ENCODE results near the gene GNL2.
A peak's percentile ranks its signal among the peaks of the same experiment; 100 is the strongest.
"Not testable (repeated sequence)": the region's sequence is repeated elsewhere in the genome, so short reads cannot be mapped to it uniquely, and the experiment has no call there.

Gene GNL2

DNA sequence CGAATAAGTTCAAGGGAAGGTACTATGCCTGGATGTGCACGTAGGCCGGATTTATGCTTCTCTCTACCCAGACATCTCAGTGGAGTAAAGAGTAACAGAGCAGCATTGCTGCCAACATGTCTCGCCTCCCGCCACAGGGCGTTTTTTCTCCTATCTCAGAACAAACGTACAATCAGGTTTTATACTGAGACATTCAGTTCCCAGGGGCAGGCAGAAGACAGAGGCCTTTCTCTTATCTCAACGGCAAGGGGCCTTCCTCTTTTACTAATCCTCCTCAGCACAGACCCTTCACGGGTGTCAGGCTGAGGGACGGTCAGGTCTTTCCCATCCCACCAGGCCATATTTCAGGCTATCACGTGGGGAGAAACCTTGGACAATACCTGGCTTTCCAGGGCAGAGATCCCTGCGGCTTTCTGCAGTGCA is 35.8 kb downstream of the GNL2 start:
- peak; percentile 23; the same call in 1 of the 2 replicates for TF ChIP-seq SPI1 (IDR thresholded peaks at IDR 0.05; ENCODE audit: borderline replicate concordance, low read depth)

DNA sequence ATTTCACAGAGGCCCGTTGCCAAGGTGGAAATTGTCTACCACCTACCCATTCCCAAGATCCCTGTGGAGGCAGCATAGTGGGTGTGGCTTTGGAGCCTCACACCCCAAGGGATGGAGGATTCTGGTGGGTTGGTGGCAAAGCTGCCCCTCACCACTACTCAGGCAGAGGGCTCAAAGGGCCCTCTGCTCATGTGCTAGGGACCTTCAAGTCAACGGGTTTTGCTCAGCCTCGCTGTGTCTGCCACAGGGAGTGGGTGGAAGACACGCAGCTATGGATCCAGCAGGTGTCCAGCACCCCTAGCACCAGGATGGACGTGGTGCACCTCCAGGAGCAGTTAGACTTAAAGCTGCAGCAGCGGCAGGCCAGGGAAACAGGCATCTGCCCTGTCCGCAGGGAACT is 36.7 kb downstream of the GNL2 start:
- no peak for TF ChIP-seq GABPA (IDR thresholded peaks at IDR 0.05; ENCODE audit: low read depth)
- TF ChIP-seq SPI1 (IDR thresholded peaks at IDR 0.05; ENCODE audit: borderline replicate concordance, low read depth) = no peak
- TF ChIP-seq, protein P1, sequence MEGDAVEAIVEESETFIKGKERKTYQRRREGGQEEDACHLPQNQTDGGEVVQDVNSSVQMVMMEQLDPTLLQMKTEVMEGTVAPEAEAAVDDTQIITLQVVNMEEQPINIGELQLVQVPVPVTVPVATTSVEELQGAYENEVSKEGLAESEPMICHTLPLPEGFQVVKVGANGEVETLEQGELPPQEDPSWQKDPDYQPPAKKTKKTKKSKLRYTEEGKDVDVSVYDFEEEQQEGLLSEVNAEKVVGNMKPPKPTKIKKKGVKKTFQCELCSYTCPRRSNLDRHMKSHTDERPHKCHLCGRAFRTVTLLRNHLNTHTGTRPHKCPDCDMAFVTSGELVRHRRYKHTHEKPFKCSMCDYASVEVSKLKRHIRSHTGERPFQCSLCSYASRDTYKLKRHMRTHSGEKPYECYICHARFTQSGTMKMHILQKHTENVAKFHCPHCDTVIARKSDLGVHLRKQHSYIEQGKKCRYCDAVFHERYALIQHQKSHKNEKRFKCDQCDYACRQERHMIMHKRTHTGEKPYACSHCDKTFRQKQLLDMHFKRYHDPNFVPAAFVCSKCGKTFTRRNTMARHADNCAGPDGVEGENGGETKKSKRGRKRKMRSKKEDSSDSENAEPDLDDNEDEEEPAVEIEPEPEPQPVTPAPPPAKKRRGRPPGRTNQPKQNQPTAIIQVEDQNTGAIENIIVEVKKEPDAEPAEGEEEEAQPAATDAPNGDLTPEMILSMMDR (IDR thresholded peaks at IDR 0.05; ENCODE audit: insufficient read depth, low read length) = no peak
- no peak for TF ChIP-seq POLR2AphosphoS5 (IDR thresholded peaks at IDR 0.05; ENCODE audit: low read depth)
- TF ChIP-seq, protein P2, sequence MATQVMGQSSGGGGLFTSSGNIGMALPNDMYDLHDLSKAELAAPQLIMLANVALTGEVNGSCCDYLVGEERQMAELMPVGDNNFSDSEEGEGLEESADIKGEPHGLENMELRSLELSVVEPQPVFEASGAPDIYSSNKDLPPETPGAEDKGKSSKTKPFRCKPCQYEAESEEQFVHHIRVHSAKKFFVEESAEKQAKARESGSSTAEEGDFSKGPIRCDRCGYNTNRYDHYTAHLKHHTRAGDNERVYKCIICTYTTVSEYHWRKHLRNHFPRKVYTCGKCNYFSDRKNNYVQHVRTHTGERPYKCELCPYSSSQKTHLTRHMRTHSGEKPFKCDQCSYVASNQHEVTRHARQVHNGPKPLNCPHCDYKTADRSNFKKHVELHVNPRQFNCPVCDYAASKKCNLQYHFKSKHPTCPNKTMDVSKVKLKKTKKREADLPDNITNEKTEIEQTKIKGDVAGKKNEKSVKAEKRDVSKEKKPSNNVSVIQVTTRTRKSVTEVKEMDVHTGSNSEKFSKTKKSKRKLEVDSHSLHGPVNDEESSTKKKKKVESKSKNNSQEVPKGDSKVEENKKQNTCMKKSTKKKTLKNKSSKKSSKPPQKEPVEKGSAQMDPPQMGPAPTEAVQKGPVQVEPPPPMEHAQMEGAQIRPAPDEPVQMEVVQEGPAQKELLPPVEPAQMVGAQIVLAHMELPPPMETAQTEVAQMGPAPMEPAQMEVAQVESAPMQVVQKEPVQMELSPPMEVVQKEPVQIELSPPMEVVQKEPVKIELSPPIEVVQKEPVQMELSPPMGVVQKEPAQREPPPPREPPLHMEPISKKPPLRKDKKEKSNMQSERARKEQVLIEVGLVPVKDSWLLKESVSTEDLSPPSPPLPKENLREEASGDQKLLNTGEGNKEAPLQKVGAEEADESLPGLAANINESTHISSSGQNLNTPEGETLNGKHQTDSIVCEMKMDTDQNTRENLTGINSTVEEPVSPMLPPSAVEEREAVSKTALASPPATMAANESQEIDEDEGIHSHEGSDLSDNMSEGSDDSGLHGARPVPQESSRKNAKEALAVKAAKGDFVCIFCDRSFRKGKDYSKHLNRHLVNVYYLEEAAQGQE (IDR thresholded peaks at IDR 0.05; ENCODE audit: insufficient replicate concordance, low read depth) = no peak
- Histone ChIP-seq H3K4me3 (replicated peaks; ENCODE audit: insufficient read depth, low read length) (no peak overlapping the region), H3K27me3 (ENCODE audit: insufficient read depth, poor library complexity, severe bottlenecking) (no peaks in the 10 kb centered on the region), H3K27ac (replicated peaks) (no peak overlapping the region)
- DNase-seq (ENCODE audit: low read depth in 1 of 2, low spot score in 1 of 2) = no peak

More for the DNA sequence above, 35.8 kb downstream of the GNL2 start:
- H3K27ac ChIP-seq (replicated peaks); H3K27me3 ChIP-seq (ENCODE audit: insufficient read depth, poor library complexity, severe bottlenecking); DNase-seq (ENCODE audit: low read depth in 1 of 2, low spot score in 1 of 2); H3K4me3 ChIP-seq (replicated peaks; ENCODE audit: insufficient read depth, low read length): not testable (repeated sequence)

DNA sequence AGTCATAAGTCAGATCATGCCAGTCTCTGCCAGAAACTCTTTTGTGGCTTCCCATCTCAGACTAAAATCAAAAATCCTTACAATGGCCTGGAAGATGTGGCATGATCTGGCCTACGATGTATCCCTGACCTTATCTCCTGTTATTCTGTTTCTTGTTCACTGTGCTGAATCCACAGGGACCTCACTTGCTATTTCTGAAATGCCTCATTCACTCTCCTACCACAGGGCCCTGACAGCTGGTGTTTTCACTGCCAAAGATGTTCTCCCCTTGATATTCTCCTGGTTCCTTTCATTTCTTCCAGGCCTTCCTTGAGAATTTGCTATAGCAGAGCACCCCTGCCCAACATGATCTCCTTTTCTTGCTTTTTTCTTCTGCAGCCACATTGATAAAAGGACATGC is 37.3 kb downstream of the GNL2 start:
- TF ChIP-seq POLR2AphosphoS5 (IDR thresholded peaks at IDR 0.05; ENCODE audit: low read depth) = no peak
- TF ChIP-seq GABPA (IDR thresholded peaks at IDR 0.05; ENCODE audit: low read depth) = no peak
- TF ChIP-seq, protein P2 (IDR thresholded peaks at IDR 0.05; ENCODE audit: insufficient replicate concordance, low read depth) = no peak
- no peak for TF ChIP-seq SPI1 (IDR thresholded peaks at IDR 0.05; ENCODE audit: borderline replicate concordance, low read depth)
- TF ChIP-seq, protein P1 (IDR thresholded peaks at IDR 0.05; ENCODE audit: insufficient read depth, low read length) = no peak
- Histone ChIP-seq H3K4me3 (replicated peaks; ENCODE audit: insufficient read depth, low read length) (no peak overlapping the region), H3K27me3 (ENCODE audit: insufficient read depth, poor library complexity, severe bottlenecking) (no peaks in the 10 kb centered on the region), H3K27ac (replicated peaks) (no peak overlapping the region)
- no peak for DNase-seq (ENCODE audit: low read depth in 1 of 2, low spot score in 1 of 2)

DNA sequence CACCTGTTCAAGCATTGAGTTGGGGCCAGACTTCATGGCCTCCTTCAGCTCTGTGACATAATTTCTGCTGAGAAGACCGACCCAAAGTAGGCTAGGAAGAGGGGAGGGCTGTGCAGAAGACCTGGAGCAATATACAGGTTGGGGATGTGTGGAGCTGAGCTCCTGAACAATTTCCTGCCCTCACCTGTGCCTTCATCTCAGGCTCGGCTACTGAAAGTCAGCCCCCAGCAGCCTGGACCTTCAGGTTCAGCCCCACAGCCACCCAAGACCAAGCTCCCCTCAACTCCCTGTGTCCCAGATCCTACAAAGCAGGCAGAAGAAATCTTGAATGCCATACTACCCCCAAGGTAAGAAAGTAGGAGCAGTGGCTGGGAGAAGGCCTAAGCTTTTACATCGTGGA is 38.3 kb downstream of the GNL2 start:
- Histone ChIP-seq H3K4me3 (replicated peaks; ENCODE audit: insufficient read depth, low read length) (no peak overlapping the region), H3K27ac (replicated peaks) (no peak overlapping the region), H3K27me3 (ENCODE audit: insufficient read depth, poor library complexity, severe bottlenecking) (no peaks in the 10 kb centered on the region)
- TF ChIP-seq, protein P2 (IDR thresholded peaks at IDR 0.05; ENCODE audit: insufficient replicate concordance, low read depth) = no peak
- TF ChIP-seq GABPA (IDR thresholded peaks at IDR 0.05; ENCODE audit: low read depth) (no peak), SPI1 (IDR thresholded peaks at IDR 0.05; ENCODE audit: borderline replicate concordance, low read depth) (no peak), POLR2AphosphoS5 (IDR thresholded peaks at IDR 0.05; ENCODE audit: low read depth) (no peak)
- TF ChIP-seq, protein P1 (IDR thresholded peaks at IDR 0.05; ENCODE audit: insufficient read depth, low read length) = no peak
- no peak for DNase-seq (ENCODE audit: low read depth in 1 of 2, low spot score in 1 of 2)
